K562 (cell line): Measurements from ENCODE around the gene VRK1. TPM values are rescaled to one million over a fixed set of nuclear protein-coding genes. Genes with fewer than 3 reads are reported as not detected.

Source experiments
- ATAC-seq: fragments of 200-7000 bp; cut with Tn5 transposase; 3 replicates; pipeline ENCODE4 v1.9.1; 2020; ENCODE audit warnings: moderate library complexity
- BruUV-seq: library from RNA; stranded (reverse); fragments of 400-500 nt; replicated peaks from 2 replicates; lab custom pipeline; 2021; lab: Mats Ljungman, UMichigan
- CTCF ChIA-PET: fragments of 300-600 bp; formaldehyde crosslinking; extraction: SDS; loops from one replicate; lab custom pipeline; 2021; ENCODE audit warnings: low intra/inter-chr PET ratio; lab: Yijun Ruan, JAX
- POLR2A ChIA-PET: fragments of 300-600, 350-650 bp; sonication (Branson Sonifier 250); formaldehyde crosslinking; extraction: SDS; loops from one replicate; lab custom pipeline; 2021; ENCODE audit warnings: antibody characterized with exemption, inconsistent platforms; lab: Yijun Ruan, JAX
- DNase-seq, 4 experiments: peaks; one replicate each; pipeline versions ENCODE4 v3.0.0 to v3.0.0-alpha.2; 2011 to 2018; ENCODE audit warnings: low spot score in 3 of 4, mixed read lengths in 3 of 4; ENCODE audit errors: extremely low read depth in 1 of 4
- FAIRE-seq: peaks from 2 replicates; lab custom pipeline; 2011; peaks lifted over from hg19 to GRCh38; lab: Jason Lieb, UNC
- H2AFZ ChIP-seq: 2 replicates; pipeline ENCODE4 v1.6.0; 2011; ENCODE audit warnings: low read depth, low read length, control low read depth, inconsistent platforms
- H3K27ac ChIP-seq: fragments of 200-600 bp; 3 replicates; pipeline ENCODE4 v1.8.0; 2011; ENCODE audit warnings: low read depth, mild to moderate bottlenecking, control low read depth, inconsistent platforms, low read length, moderate library complexity, mixed read lengths; ENCODE audit errors: extremely low read depth
- H3K27me3 ChIP-seq, 2 experiments: fragments of 300-600 bp in 1 of 2; 2 replicates in 1 of 2; 3 replicates in 1 of 2; pipeline versions ENCODE4 v1.6.0 to v1.8.0; 2011; ENCODE audit warnings: inconsistent platforms in 2 of 2, low read length in 2 of 2, mild to moderate bottlenecking in 1 of 2, mixed read lengths in 1 of 2, moderate library complexity in 1 of 2; ENCODE audit not compliant: control insufficient read depth in 2 of 2, insufficient read depth in 2 of 2
- H3K36me3 ChIP-seq: fragments of 300-600 bp; 3 replicates; pipeline ENCODE4 v1.8.0; 2011; ENCODE audit warnings: mild to moderate bottlenecking, low read length, inconsistent platforms; ENCODE audit not compliant: control insufficient read depth, insufficient read depth
- H3K4me1 ChIP-seq, 2 experiments: fragments of 200-600 bp in 1 of 2; replicated peaks in 1 of 2; 2 replicates in 1 of 2; 3 replicates in 1 of 2; pipeline versions ENCODE4 v1.5.1 to v1.8.0; 2011; ENCODE audit warnings: inconsistent platforms in 2 of 2, low read length in 2 of 2, mild to moderate bottlenecking in 1 of 2, mixed read lengths in 1 of 2, moderate library complexity in 1 of 2; ENCODE audit not compliant: control insufficient read depth in 2 of 2, insufficient read depth in 2 of 2
- H3K4me2 ChIP-seq: 2 replicates; pipeline ENCODE4 v1.6.1; 2011; ENCODE audit warnings: low read length, control low read depth, inconsistent platforms, mixed read lengths; ENCODE audit not compliant: insufficient read depth
- H3K4me3 ChIP-seq: fragments of 200-600 bp; sonication (generic), shearing (Covaris generic); 2 replicates; pipeline ENCODE4 v1.5.1; 2016; ENCODE audit warnings: control low read depth, inconsistent platforms
- H3K79me2 ChIP-seq: fragments of 200-600 bp; 3 replicates; pipeline ENCODE4 v1.8.0; 2011; ENCODE audit warnings: low read length, inconsistent platforms; ENCODE audit not compliant: control insufficient read depth, insufficient read depth
- H3K9ac ChIP-seq, 2 experiments: 2 replicates each; pipeline versions ENCODE4 v1.6.0 to v1.6.1; 2011; ENCODE audit warnings: low read depth in 2 of 2, low read length in 2 of 2, control low read depth in 1 of 2, inconsistent platforms in 1 of 2, mild to moderate bottlenecking in 1 of 2, mixed read lengths in 1 of 2; ENCODE audit not compliant: insufficient read depth in 1 of 2
- H3K9me1 ChIP-seq: one replicate; pipeline ENCODE4 v1.6.0; 2011; ENCODE audit warnings: inconsistent platforms, mild to moderate bottlenecking, low read length, moderate library complexity; ENCODE audit not compliant: control insufficient read depth, insufficient read depth
- H3K9me3 ChIP-seq: replicated peaks from 2 replicates; pipeline ENCODE4 v1.5.1; 2011; ENCODE audit warnings: low read depth, low read length, inconsistent platforms; ENCODE audit not compliant: control insufficient read depth, insufficient read depth
- H4K20me1 ChIP-seq: replicated peaks from 2 replicates; pipeline ENCODE4 v1.6.1; 2011; ENCODE audit warnings: low read length, inconsistent platforms, mixed read lengths; ENCODE audit not compliant: control insufficient read depth, insufficient read depth
- ARID4B ChIP-seq: sonication (generic); formaldehyde crosslinking; IDR thresholded peaks from 2 replicates; pipeline ENCODE4 v1.8.0; 2022; ENCODE audit warnings: mild to moderate bottlenecking, missing genetic modification reagents
- BRD4 ChIP-seq: fragments of 200-600 bp; sonication (generic); IDR thresholded peaks from 2 replicates; pipeline ENCODE4 v1.6.1; 2017; ENCODE audit warnings: inconsistent platforms
- EGR1 ChIP-seq: fragments of 450-650 bp; conservative IDR thresholded peaks from 2 replicates; pipeline ENCODE4 v1.6.1; 2017; ENCODE audit warnings: mild to moderate bottlenecking
- FIP1L1 ChIP-seq: fragments of 200-400 bp; formaldehyde crosslinking; IDR thresholded peaks from 2 replicates; pipeline ENCODE4 v1.6.1; 2018; ENCODE audit warnings: mild to moderate bottlenecking, low read depth, low read length; ENCODE audit not compliant: poor library complexity, severe bottlenecking
- HDAC1 ChIP-seq, 2 experiments: fragments of 450-650 bp; IDR thresholded peaks; 2 replicates each; pipeline ENCODE4 v1.6.1; 2016 to 2017; ENCODE audit warnings: inconsistent platforms in 1 of 2, mild to moderate bottlenecking in 1 of 2, moderate library complexity in 1 of 2
- HNRNPH1 ChIP-seq: fragments of 200-400 bp; formaldehyde crosslinking; optimal IDR thresholded peaks from 2 replicates; pipeline ENCODE3; 2017; ENCODE audit warnings: low read depth, mild to moderate bottlenecking, low read length, moderate library complexity
- MNT ChIP-seq, 2 experiments: fragments of 450-650 bp; conservative IDR thresholded peaks; 2 replicates each; pipeline ENCODE4 v1.6.1; 2017; ENCODE audit warnings: mild to moderate bottlenecking in 2 of 2, moderate library complexity in 2 of 2
- NBN ChIP-seq: fragments of 450-650 bp; IDR thresholded peaks from 2 replicates; pipeline ENCODE4 v1.6.1; 2016; ENCODE audit warnings: low read depth, mild to moderate bottlenecking
- SPI1 ChIP-seq: IDR thresholded peaks from 2 replicates; pipeline ENCODE4 v1.6.1; 2011; ENCODE audit warnings: low read depth, low read length, control low read depth, borderline replicate concordance
- UBTF ChIP-seq, 2 experiments: IDR thresholded peaks; 2 replicates each; pipeline ENCODE4 v1.6.1; 2012; ENCODE audit warnings: improper control_type of control experiment in 2 of 2, low read depth in 2 of 2, low read length in 2 of 2, borderline replicate concordance in 1 of 2
- ZBTB7A ChIP-seq: IDR thresholded peaks from 2 replicates; pipeline ENCODE4 v1.6.1; 2011; ENCODE audit warnings: low read depth, mild to moderate bottlenecking, low read length, moderate library complexity, borderline replicate concordance; ENCODE audit not compliant: control insufficient read depth
- ZNF121 ChIP-seq: sonication (generic); formaldehyde crosslinking; conservative IDR thresholded peaks from 2 replicates; pipeline ENCODE4 v1.8.0; 2022; ENCODE audit warnings: missing genetic modification reagents
- ZNF696 ChIP-seq: fragments of 250-450 bp; sonication (Bioruptor Pico); conservative IDR thresholded peaks from 2 replicates; pipeline ENCODE4 v1.4.0; 2020; ENCODE audit warnings: mild to moderate bottlenecking, moderate library complexity
- ZNF707 ChIP-seq: fragments of 250-450 bp; sonication (Bioruptor Pico); conservative IDR thresholded peaks from 2 replicates; pipeline ENCODE4 v1.8.0; 2022; ENCODE audit warnings: inconsistent platforms, mild to moderate bottlenecking, moderate library complexity
- ZNF780A ChIP-seq: fragments of 250-450 bp; sonication (Bioruptor Pico); IDR thresholded peaks from 2 replicates; pipeline ENCODE4 v1.5.0; 2021; ENCODE audit warnings: mild to moderate bottlenecking
- WGBS: fragments of 100-300 bp; shearing (Covaris generic); methylation state at CpG from one replicate; pipeline ENCODE4 v1.1.6; 2016; ENCODE audit warnings: low coverage, mixed read lengths; ENCODE audit not compliant: insufficient coverage; ENCODE audit errors: missing lambda C conversion rate; 5-methylcytosine and 5-hydroxymethylcytosine counted together
- in situ Hi-C: fragments of 300-500 bp; cut with MboI; formaldehyde crosslinking; loops from 4 replicates; pipeline ENCODE4 v1.15.0; 2018; ENCODE audit warnings: inconsistent platforms, mixed read lengths
- intact Hi-C: fragments of 100-400 bp; cut with micrococcal nuclease; formaldehyde crosslinking; loops from 2 replicates; pipeline ENCODE4 v1.14.2; 2022
- polyA plus RNA-seq, 8 experiments: library from polyadenylated mRNA; depleted of rRNA in 4 of 8; stranded (reverse) in 5 of 8; unstranded in 3 of 8; fragments of >200 nt; fragmentation: Nextera tagmentation in 2 of 8; fragmentation: Illumina TruSeq in 1 of 8; extraction: Ambion mirVana in 2 of 8; extraction: Trizol in 1 of 8; gene quantifications; 2 replicates each; pipeline versions ENCODE4 v1.2.1 to v1.2.3, GENCODE V29; 2011 to 2014; ENCODE audit warnings: inconsistent platforms in 1 of 8, missing spikeins in 1 of 8
- total RNA-seq, 7 experiments: library from RNA; depleted of rRNA in 6 of 7; stranded (reverse); fragments of >200 nt in 6 of 7; fragmentation: Illumina TruSeq in 2 of 7; extraction: Trizol in 2 of 7; gene quantifications; 2 replicates each; pipeline versions ENCODE4 v1.2.1 to v1.2.3, GENCODE V29; 2011 to 2021; ENCODE audit warnings: low replicate concordance in 1 of 7

The VRK1 gene
- total and polyA plus RNA-seq, 9 of the 15 experiments (the other 6 are each of a cell fraction or from before 2014, with no cell fraction given): 83.6 to 177 (median 116) TPM

- Histone ChIP-seq H3K36me3 (peaks cover 19% of the 10 kb centered on the region; the same call in 2 of the 3 replicates), H4K20me1 (peaks cover 40% of the 10 kb centered on the region), H3K4me1 (peaks cover 12 to 43% of the 10 kb centered on the region in 2 experiments), H3K9me1 (peaks cover 5% of the 10 kb centered on the region), H2AFZ (no peak overlapping the region), H3K9me3 (no peaks in the 10 kb centered on the region), H3K4me3 (no peak overlapping the region), H3K79me2 (peaks cover 100% of the 10 kb centered on the region)
- WGBS: 79% methylated on average over 4 of the region's 4 CpGs
- POLR2A ChIA-PET: interaction anchor here (0.6 to 1.0 kb wide), 3 partner anchors 9 to 367 kb away, joined by 3 to 5 read pairs (median 4); no protein-coding TSS in a partner anchor
- in situ Hi-C loops: no loop called here
- no peak for FAIRE-seq
- CTCF ChIA-PET: no interaction called here
- no peak for DNase-seq
- no TSS peak for BruUV-seq
- TF ChIP-seq NBN (no peak), UBTF (IDR thresholded peaks at IDR 0.05; ENCODE audit: borderline replicate concordance in 1 of 2, low read depth in 2 of 2, low read length in 2 of 2) (no peak), ZNF780A (CRISPR knock-in tag) (no peak), BRD4 (no peak), EGR1 (no peak), SPI1 (no peak), FIP1L1 (no peak), MNT (conservative IDR thresholded peaks at IDR 0.05) (no peak), ZNF121 (CRISPR knock-in tag) (no peak), HNRNPH1 (no peak), ARID4B (no peak), ZBTB7A (no peak), HDAC1 (IDR thresholded peaks at IDR 0.05) (no peak), ZNF696 (CRISPR knock-in tag) (no peak), ZNF707 (CRISPR knock-in tag) (no peak)
- TF ChIP-seq, all 486 proteins: peak for 0
- intact Hi-C loops: no loop called here
- no peak overlapping the region for H3K9ac ChIP-seq
- H3K27ac ChIP-seq: no peak overlapping the region
- H3K27me3 ChIP-seq: no peaks in the 10 kb centered on the region
- H3K4me2 ChIP-seq: no peak overlapping the region
- no peak for ATAC-seq
Measured at GRCh38 chr14:96805956-96806355, 8.8 kb downstream of the VRK1 start.
